ENCODE data around the gene THNSL1.

DNA sequence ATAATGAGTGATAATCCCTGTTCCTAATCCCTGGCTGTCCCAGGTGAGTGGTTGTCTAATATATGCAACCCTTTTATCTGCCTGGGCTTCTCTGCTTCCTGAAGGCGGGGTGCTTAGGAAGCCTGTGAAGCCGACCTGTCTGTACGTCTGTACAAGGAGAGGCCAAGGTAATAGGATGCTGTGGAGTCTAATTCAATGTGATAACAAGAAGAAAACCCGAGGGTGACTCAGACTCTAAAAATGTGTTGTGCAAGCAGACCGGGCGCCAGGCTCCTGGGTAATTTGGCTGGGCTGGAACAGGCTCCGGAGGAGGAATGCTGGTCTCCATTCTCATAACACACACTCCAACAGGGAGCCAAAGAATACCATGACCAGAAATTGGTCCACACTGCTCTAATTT is 43.6 kb downstream of the THNSL1 start:
- TF ChIP-seq EP300 (IDR thresholded peaks at IDR 0.05) (no peak), POLR2A (IDR thresholded peaks at IDR 0.05) (no peak)
- TF ChIP-seq, protein P1, sequence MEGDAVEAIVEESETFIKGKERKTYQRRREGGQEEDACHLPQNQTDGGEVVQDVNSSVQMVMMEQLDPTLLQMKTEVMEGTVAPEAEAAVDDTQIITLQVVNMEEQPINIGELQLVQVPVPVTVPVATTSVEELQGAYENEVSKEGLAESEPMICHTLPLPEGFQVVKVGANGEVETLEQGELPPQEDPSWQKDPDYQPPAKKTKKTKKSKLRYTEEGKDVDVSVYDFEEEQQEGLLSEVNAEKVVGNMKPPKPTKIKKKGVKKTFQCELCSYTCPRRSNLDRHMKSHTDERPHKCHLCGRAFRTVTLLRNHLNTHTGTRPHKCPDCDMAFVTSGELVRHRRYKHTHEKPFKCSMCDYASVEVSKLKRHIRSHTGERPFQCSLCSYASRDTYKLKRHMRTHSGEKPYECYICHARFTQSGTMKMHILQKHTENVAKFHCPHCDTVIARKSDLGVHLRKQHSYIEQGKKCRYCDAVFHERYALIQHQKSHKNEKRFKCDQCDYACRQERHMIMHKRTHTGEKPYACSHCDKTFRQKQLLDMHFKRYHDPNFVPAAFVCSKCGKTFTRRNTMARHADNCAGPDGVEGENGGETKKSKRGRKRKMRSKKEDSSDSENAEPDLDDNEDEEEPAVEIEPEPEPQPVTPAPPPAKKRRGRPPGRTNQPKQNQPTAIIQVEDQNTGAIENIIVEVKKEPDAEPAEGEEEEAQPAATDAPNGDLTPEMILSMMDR (IDR thresholded peaks at IDR 0.05) = no peak
